Activated CD8-positive, alpha-beta memory T cell treated with anti-CD3 and anti-CD28 coated beads, Interleukin-2, amount 10 ng/mL, durations not matched to agents 7 days and 5 days (primary cell): ENCODE measurements around the gene THEMIS. TPM values are rescaled to one million over a fixed set of nuclear protein-coding genes. Genes with fewer than 3 reads are reported as not detected.

Experiments used
- ATAC-seq: fragments of 150-1000 bp; cut with Tn5 transposase; one replicate; pipeline ENCODE4 v1.10.0; 2021; ENCODE audit warnings: moderate library complexity
- CTCF ChIA-PET: fragments of 350-600 bp; sonication (Branson Sonifier 250); formaldehyde crosslinking; loops from one replicate; lab custom pipeline; 2021; ENCODE audit warnings: antibody characterized with exemption; lab: Charles Lee
- DNase-seq: peaks from one replicate; pipeline ENCODE4 v3.0.0-alpha.2; 2020
- H3K27ac Mint-ChIP-seq: one replicate; pipeline ENCODE4 v1.8.0; 2021; ENCODE audit warnings: mild to moderate bottlenecking, mixed read lengths
- H3K27me3 Mint-ChIP-seq: one replicate; pipeline ENCODE4 v1.8.0; 2021; ENCODE audit warnings: mixed read lengths
- H3K36me3 Mint-ChIP-seq: one replicate; pipeline ENCODE4 v1.8.0; 2021; ENCODE audit warnings: mild to moderate bottlenecking, mixed read lengths
- H3K4me1 Mint-ChIP-seq: one replicate; pipeline ENCODE4 v1.8.0; 2021; ENCODE audit warnings: mixed read lengths
- H3K4me3 Mint-ChIP-seq: one replicate; pipeline ENCODE4 v1.8.0; 2021; ENCODE audit warnings: mild to moderate bottlenecking, moderate library complexity, mixed read lengths
- H3K9me3 Mint-ChIP-seq: one replicate; pipeline ENCODE4 v1.8.0; 2022; ENCODE audit warnings: low read depth, mixed read lengths
- total RNA-seq, 2 experiments: library from RNA; stranded (reverse); gene quantifications; one replicate each; pipeline ENCODE4 v1.2.3, GENCODE V29; 2021

THEMIS gene
- total RNA-seq, 2 experiments from 2014 or later: 107 to 133 TPM

- DNase-seq (no peak), ATAC-seq (no peak)
- Mint-ChIP-seq H3K36me3 (peaks cover 76% of the 10 kb centered on the region), H3K4me3 (no peak overlapping the region), H3K4me1 (peaks cover 55% of the 10 kb centered on the region), H3K27ac (no peak overlapping the region), H3K9me3 (peaks cover 10% of the 10 kb centered on the region), H3K27me3 (no peaks in the 10 kb centered on the region)
- CTCF ChIA-PET: interaction anchor here (1.3 to 1.6 kb wide), 2 partner anchors 11 to 14 kb away, joined by 6 to 11 read pairs; no protein-coding TSS in a partner anchor
Observed at GRCh38 chr6:127869772-127870404, 31.0 kb downstream of the THEMIS start.

- Mint-ChIP-seq H3K4me1 (peaks cover 59% of the 10 kb centered on the region), H3K27me3 (no peaks in the 10 kb centered on the region), H3K9me3 (peaks cover 10% of the 10 kb centered on the region), H3K4me3 (no peak overlapping the region), H3K27ac (no peak overlapping the region), H3K36me3 (peaks cover 78% of the 10 kb centered on the region)
- CTCF ChIA-PET: interaction anchor here (1.3 to 1.6 kb wide), 2 partner anchors 10 to 14 kb away, joined by 6 to 11 read pairs; no protein-coding TSS in a partner anchor
- no peak for DNase-seq
- ATAC-seq: no peak
Observed at GRCh38 chr6:127869183-127869582, 31.7 kb downstream of the THEMIS start.

- no peak for DNase-seq
- Mint-ChIP-seq H3K27me3 (no peaks in the 10 kb centered on the region), H3K27ac (no peak overlapping the region), H3K4me3 (no peak overlapping the region), H3K4me1 (peaks cover 62% of the 10 kb centered on the region), H3K9me3 (peaks cover 6% of the 10 kb centered on the region), H3K36me3 (peaks cover 78% of the 10 kb centered on the region)
- ATAC-seq: no peak
- CTCF ChIA-PET: interaction anchor here (1.3 to 1.6 kb wide), 2 partner anchors 10 to 13 kb away, joined by 6 to 11 read pairs; no protein-coding TSS in a partner anchor
Observed at GRCh38 chr6:127868338-127868737, 32.5 kb downstream of the THEMIS start.

GRCh38 chr6:127866766-127867165 is 34.1 kb downstream of the THEMIS start:
- no peaks in the 10 kb centered on the region for H3K27me3 Mint-ChIP-seq
- no peak overlapping the region for H3K27ac Mint-ChIP-seq
- H3K4me1 Mint-ChIP-seq: peaks cover 63% of the 10 kb centered on the region
- peaks cover 79% of the 10 kb centered on the region for H3K36me3 Mint-ChIP-seq
- DNase-seq (no peak), ATAC-seq (no peak)
- H3K4me3 Mint-ChIP-seq: no peak overlapping the region
- H3K9me3 Mint-ChIP-seq: peaks cover 2% of the 10 kb centered on the region
- CTCF ChIA-PET: interaction anchor here (0.9 to 2.6 kb wide), 3 partner anchors 10 to 11 kb away, joined by 3 to 10 read pairs (median 9); no protein-coding TSS in a partner anchor

- CTCF ChIA-PET: interaction anchor here (2.3 to 2.6 kb wide), 2 partner anchors 9 to 11 kb away, joined by 9 to 10 read pairs; no protein-coding TSS in a partner anchor
- Mint-ChIP-seq H3K27me3 (no peaks in the 10 kb centered on the region), H3K27ac (no peak overlapping the region), H3K36me3 (peaks cover 67% of the 10 kb centered on the region), H3K4me3 (no peak overlapping the region), H3K4me1 (peaks cover 54% of the 10 kb centered on the region), H3K9me3 (no peaks in the 10 kb centered on the region)
- DNase-seq (no peak), ATAC-seq (no peak)
Observed at GRCh38 chr6:127865108-127865507, 35.8 kb downstream of the THEMIS start.

- H3K4me1 Mint-ChIP-seq: peaks cover 54% of the 10 kb centered on the region
- CTCF ChIA-PET: interaction anchor here (1.2 to 2.6 kb wide), 3 partner anchors 9 to 12 kb away, joined by 3 to 10 read pairs (median 9); no protein-coding TSS in a partner anchor
- no peak overlapping the region for H3K4me3 Mint-ChIP-seq
- H3K27ac Mint-ChIP-seq: no peak overlapping the region
- H3K27me3 Mint-ChIP-seq: no peaks in the 10 kb centered on the region
- no peak for ATAC-seq
- H3K36me3 Mint-ChIP-seq: peaks cover 66% of the 10 kb centered on the region
- DNase-seq: no peak
- no peaks in the 10 kb centered on the region for H3K9me3 Mint-ChIP-seq
Observed at GRCh38 chr6:127864701-127865100, 36.2 kb downstream of the THEMIS start.

- no peaks in the 10 kb centered on the region for H3K9me3 Mint-ChIP-seq
- no peak for ATAC-seq
- peaks cover 61% of the 10 kb centered on the region for H3K36me3 Mint-ChIP-seq
- H3K27me3 Mint-ChIP-seq: no peaks in the 10 kb centered on the region
- H3K4me1 Mint-ChIP-seq: peaks cover 65% of the 10 kb centered on the region
- DNase-seq: no peak
- no peak overlapping the region for H3K27ac Mint-ChIP-seq
- no peak overlapping the region for H3K4me3 Mint-ChIP-seq
- CTCF ChIA-PET: interaction anchor here (1.5 kb wide), 1 partner anchor 129 kb away, joined by 3 read pairs; no protein-coding TSS in a partner anchor
Observed at GRCh38 chr6:127860723-127861122, 40.1 kb downstream of the THEMIS start.

GRCh38 chr6:127859956-127860355 is 40.9 kb downstream of the THEMIS start:
- no peaks in the 10 kb centered on the region for H3K9me3 Mint-ChIP-seq
- peaks cover 69% of the 10 kb centered on the region for H3K4me1 Mint-ChIP-seq
- H3K27ac Mint-ChIP-seq: no peak overlapping the region
- CTCF ChIA-PET: interaction anchor here (1.4 to 1.9 kb wide), 3 partner anchors 9 to 129 kb away, joined by 3 to 6 read pairs (median 3); no protein-coding TSS in a partner anchor
- no peak for ATAC-seq
- DNase-seq: no peak
- H3K4me3 Mint-ChIP-seq: no peak overlapping the region
- peaks cover 63% of the 10 kb centered on the region for H3K36me3 Mint-ChIP-seq
- H3K27me3 Mint-ChIP-seq: no peaks in the 10 kb centered on the region

- Mint-ChIP-seq H3K27ac (peak overlapping the region; percentile 10), H3K9me3 (no peaks in the 10 kb centered on the region), H3K4me1 (peaks cover 67% of the 10 kb centered on the region), H3K36me3 (peaks cover 61% of the 10 kb centered on the region), H3K27me3 (no peaks in the 10 kb centered on the region), H3K4me3 (no peak overlapping the region)
- CTCF ChIA-PET: interaction anchor here (0.9 to 1.9 kb wide), 5 partner anchors 10 to 661 kb away, joined by 3 to 6 read pairs (median 5); partner anchors contain the start of gene PTPRK
- DNase-seq: no peak
- no peak for ATAC-seq
Observed at GRCh38 chr6:127858727-127859391, 42.0 kb downstream of the THEMIS start.

- H3K36me3 Mint-ChIP-seq: peaks cover 58% of the 10 kb centered on the region
Observed at GRCh38 chr6:127857051-127857637, 43.7 kb downstream of the THEMIS start.

GRCh38 chr6:127855542-127856159 is 45.2 kb downstream of the THEMIS start:
- peak; percentile 50 for DNase-seq
- Mint-ChIP-seq H3K4me1 (peaks cover 64% of the 10 kb centered on the region), H3K36me3 (peaks cover 68% of the 10 kb centered on the region), H3K4me3 (no peak overlapping the region), H3K27me3 (no peaks in the 10 kb centered on the region), H3K27ac (peak overlapping the region; percentile 75), H3K9me3 (no peaks in the 10 kb centered on the region)
- ATAC-seq: peak; percentile 60
- CTCF ChIA-PET: interaction anchor here (0.7 to 2.8 kb wide), 36 partner anchors 8 to 665 kb away, joined by 3 to 17 read pairs (median 3); partner anchors contain the start of gene PTPRK

More at GRCh38 chr6:127857051-127857637, 43.7 kb downstream of the THEMIS start:
- Mint-ChIP-seq H3K27ac (peak overlapping the region; percentile 64), H3K27me3 (no peaks in the 10 kb centered on the region), H3K9me3 (no peaks in the 10 kb centered on the region), H3K4me1 (peaks cover 62% of the 10 kb centered on the region), H3K4me3 (no peak overlapping the region)
- DNase-seq (no peak), ATAC-seq (peak; percentile 38)
- CTCF ChIA-PET: interaction anchor here (1.6 kb wide), 1 partner anchor 36 kb away, joined by 5 read pairs; no protein-coding TSS in a partner anchor

GRCh38 chr6:127854009-127854408 is 46.8 kb downstream of the THEMIS start:
- Mint-ChIP-seq H3K4me3 (no peak overlapping the region), H3K36me3 (peaks cover 71% of the 10 kb centered on the region), H3K9me3 (peaks cover 5% of the 10 kb centered on the region), H3K27me3 (no peaks in the 10 kb centered on the region), H3K4me1 (peaks cover 60% of the 10 kb centered on the region), H3K27ac (no peak overlapping the region)
- DNase-seq (no peak), ATAC-seq (no peak)
- CTCF ChIA-PET: interaction anchor here (1.5 to 2.8 kb wide), 4 partner anchors 42 to 476 kb away, joined by 3 to 17 read pairs (median 6); no protein-coding TSS in a partner anchor
